Measurements from ENCODE around the gene SUSD1. TPM values are rescaled to one million over a fixed set of nuclear protein-coding genes. Genes with fewer than 3 reads are reported as not detected.
A peak's percentile ranks its signal among the peaks of the same experiment; 100 is the strongest.

The SUSD1 gene
- total RNA-seq, 6 donors from 2014 or later = 15.5 to 29.5 (median 20.4) TPM

- 55 to 75% methylated on average over 3 of the region's 3 CpGs for WGBS, 2 donors
- peaks cover 11 to 41% (median 20%) of the 10 kb centered on the region in 4 donors for H3K4me1 ChIP-seq
- ATAC-seq (ENCODE audit: low FRiP score in 2 of 2) (no peak), DNase-seq (no peak)
- no peak overlapping the region for H3K4me3 ChIP-seq
- no peaks in the 10 kb centered on the region for H3K9me3 ChIP-seq
- TF ChIP-seq POLR2AphosphoS5 (IDR thresholded peaks at IDR 0.05) (no peak), POLR2A (IDR thresholded peaks at IDR 0.05) (no peak), CTCF (IDR thresholded peaks at IDR 0.05) (no peak), EP300 (IDR thresholded peaks at IDR 0.05) (no peak)
- H3K36me3 ChIP-seq = no peaks in the 10 kb centered on the region
- no peak overlapping the region for H3K27ac ChIP-seq
- no peaks in the 10 kb centered on the region for H3K27me3 ChIP-seq
These were observed 143.7 kb downstream of the SUSD1 start for GRCh38 chr9:112031400-112031799.

- 38% methylated on average over 3 of the region's 3 CpGs for WGBS, 2 donors
- Histone ChIP-seq H3K36me3 (no peaks in the 10 kb centered on the region), H3K27me3 (no peaks in the 10 kb centered on the region), H3K4me1 (peaks cover 11 to 41% (median 20%) of the 10 kb centered on the region in 4 donors), H3K4me3 (no peak overlapping the region), H3K9me3 (no peaks in the 10 kb centered on the region), H3K27ac (peak overlapping the region; percentile 13 to 42 (median 35))
- TF ChIP-seq EP300 (IDR thresholded peaks at IDR 0.05) = peak in 2 of 4 donors; percentile 35 to 69
- no peak for TF ChIP-seq POLR2AphosphoS5 (IDR thresholded peaks at IDR 0.05)
- ATAC-seq (ENCODE audit: low FRiP score in 2 of 2) (peak in 1 of 2 donors; percentile 83), DNase-seq (peak in 1 of 2 donors; percentile 53)
These were observed 145.1 kb downstream of the SUSD1 start for GRCh38 chr9:112029921-112030444.

- no peak overlapping the region for H3K4me3 ChIP-seq
- no peak for TF ChIP-seq POLR2AphosphoS5 (IDR thresholded peaks at IDR 0.05)
- no peak for TF ChIP-seq POLR2A (IDR thresholded peaks at IDR 0.05)
- TF ChIP-seq CTCF (IDR thresholded peaks at IDR 0.05) = no peak
- no peak for TF ChIP-seq EP300 (IDR thresholded peaks at IDR 0.05)
- 81 to 82% methylated on average over 13 of the region's 13 CpGs for WGBS, 2 donors
- H3K9me3 ChIP-seq = no peaks in the 10 kb centered on the region
- H3K27ac ChIP-seq = peak overlapping the region in 1 of 4 donors; percentile 12
- H3K4me1 ChIP-seq = peaks cover 11 to 37% (median 19%) of the 10 kb centered on the region in 4 donors
- peak in 1 of 2 donors; percentile 37 for ATAC-seq (ENCODE audit: low FRiP score in 2 of 2)
- H3K36me3 ChIP-seq = no peaks in the 10 kb centered on the region
- no peak for DNase-seq
- no peaks in the 10 kb centered on the region for H3K27me3 ChIP-seq
These were observed 146.6 kb downstream of the SUSD1 start for GRCh38 chr9:112028242-112029221.

- Histone ChIP-seq H3K36me3 (no peaks in the 10 kb centered on the region), H3K27me3 (no peaks in the 10 kb centered on the region), H3K4me3 (no peak overlapping the region), H3K27ac (no peak overlapping the region), H3K9me3 (no peaks in the 10 kb centered on the region), H3K4me1 (peaks cover 6 to 22% (median 13%) of the 10 kb centered on the region in 4 donors)
- no peak for TF ChIP-seq POLR2A (IDR thresholded peaks at IDR 0.05)
- no peak for TF ChIP-seq CTCF (IDR thresholded peaks at IDR 0.05)
- no peak for TF ChIP-seq POLR2AphosphoS5 (IDR thresholded peaks at IDR 0.05)
- TF ChIP-seq EP300 (IDR thresholded peaks at IDR 0.05) = no peak
- DNase-seq = no peak
- WGBS, 2 donors = 97 to 99% methylated on average over 3 of the region's 3 CpGs
- no peak for ATAC-seq (ENCODE audit: low FRiP score in 2 of 2)
These were observed 149.2 kb downstream of the SUSD1 start for GRCh38 chr9:112025850-112026249.

GRCh38 chr9:112021742-112022141, 153.4 kb downstream of the SUSD1 start:
- ATAC-seq (ENCODE audit: low FRiP score in 2 of 2) (no peak), DNase-seq (no peak)
- 96 to 100% methylated on average over 2 of the region's 2 CpGs for WGBS, 2 donors

More at GRCh38 chr9:112021742-112022141, 153.4 kb downstream of the SUSD1 start:
- Histone ChIP-seq H3K36me3 (no peaks in the 10 kb centered on the region), H3K27ac (no peak overlapping the region), H3K27me3 (no peaks in the 10 kb centered on the region), H3K4me3 (no peak overlapping the region), H3K4me1 (peaks cover 0 to 5% (median 0%) of the 10 kb centered on the region in 4 donors), H3K9me3 (no peaks in the 10 kb centered on the region)
- TF ChIP-seq POLR2AphosphoS5 (IDR thresholded peaks at IDR 0.05) (no peak), CTCF (IDR thresholded peaks at IDR 0.05) (no peak), POLR2A (IDR thresholded peaks at IDR 0.05) (no peak), EP300 (IDR thresholded peaks at IDR 0.05) (no peak)

Measured in upper lobe of left lung (tissue), 6 donors.